Fibroblast of mammary gland (primary cell): ENCODE data around the gene TMEM232.

Source experiments
- DNase-seq: peaks from one replicate; pipeline ENCODE4 v3.0.0-alpha.2; 2010; ENCODE audit warnings: low read depth
- H3K4me3 ChIP-seq: 2 replicates; pipeline ENCODE4 v1.5.1; 2011; ENCODE audit warnings: low read depth, mild to moderate bottlenecking, low read length, moderate library complexity; ENCODE audit not compliant: control insufficient read depth
- CTCF ChIP-seq: conservative IDR thresholded peaks from 2 replicates; pipeline ENCODE4 v1.5.1; 2011; ENCODE audit warnings: low read depth, low read length, inconsistent platforms; ENCODE audit not compliant: control insufficient read depth, insufficient read depth

Gene TMEM232

GRCh38 chr5:110653231-110653970 is 73.1 kb downstream of the TMEM232 start:
- no peak for DNase-seq
- TF ChIP-seq CTCF = no peak
- no peak overlapping the region for H3K4me3 ChIP-seq

GRCh38 chr5:110651507-110651906 is 75.0 kb downstream of the TMEM232 start:
- H3K4me3 ChIP-seq = no peak overlapping the region
- TF ChIP-seq CTCF = no peak
- DNase-seq = no peak

GRCh38 chr5:110644357-110644756 is 82.1 kb downstream of the TMEM232 start:
- DNase-seq = no peak
- no peak for TF ChIP-seq CTCF
- H3K4me3 ChIP-seq = no peak overlapping the region

GRCh38 chr5:110638970-110639902 is 87.2 kb downstream of the TMEM232 start:
- DNase-seq = peak; percentile 15
- no peak for TF ChIP-seq CTCF
- no peak overlapping the region for H3K4me3 ChIP-seq

- H3K4me3 ChIP-seq = no peak overlapping the region
- DNase-seq = no peak
- TF ChIP-seq CTCF = no peak
These were observed 92.0 kb downstream of the TMEM232 start for GRCh38 chr5:110634475-110634874.

- H3K4me3 ChIP-seq = no peak overlapping the region
- DNase-seq = no peak
- no peak for TF ChIP-seq CTCF
These were observed 95.2 kb downstream of the TMEM232 start for GRCh38 chr5:110631236-110631635.
